GM12874 (cell line): ENCODE data around the gene FRMD4A.

Experiments
- TF ChIP-seq, protein P1 (sequence below): IDR thresholded peaks from 2 replicates; pipeline ENCODE4 v1.5.1; 2011; ENCODE audit warnings: low read depth, mild to moderate bottlenecking, control low read depth, low read length, moderate library complexity; ENCODE audit not compliant: insufficient read depth

FRMD4A gene

DNA sequence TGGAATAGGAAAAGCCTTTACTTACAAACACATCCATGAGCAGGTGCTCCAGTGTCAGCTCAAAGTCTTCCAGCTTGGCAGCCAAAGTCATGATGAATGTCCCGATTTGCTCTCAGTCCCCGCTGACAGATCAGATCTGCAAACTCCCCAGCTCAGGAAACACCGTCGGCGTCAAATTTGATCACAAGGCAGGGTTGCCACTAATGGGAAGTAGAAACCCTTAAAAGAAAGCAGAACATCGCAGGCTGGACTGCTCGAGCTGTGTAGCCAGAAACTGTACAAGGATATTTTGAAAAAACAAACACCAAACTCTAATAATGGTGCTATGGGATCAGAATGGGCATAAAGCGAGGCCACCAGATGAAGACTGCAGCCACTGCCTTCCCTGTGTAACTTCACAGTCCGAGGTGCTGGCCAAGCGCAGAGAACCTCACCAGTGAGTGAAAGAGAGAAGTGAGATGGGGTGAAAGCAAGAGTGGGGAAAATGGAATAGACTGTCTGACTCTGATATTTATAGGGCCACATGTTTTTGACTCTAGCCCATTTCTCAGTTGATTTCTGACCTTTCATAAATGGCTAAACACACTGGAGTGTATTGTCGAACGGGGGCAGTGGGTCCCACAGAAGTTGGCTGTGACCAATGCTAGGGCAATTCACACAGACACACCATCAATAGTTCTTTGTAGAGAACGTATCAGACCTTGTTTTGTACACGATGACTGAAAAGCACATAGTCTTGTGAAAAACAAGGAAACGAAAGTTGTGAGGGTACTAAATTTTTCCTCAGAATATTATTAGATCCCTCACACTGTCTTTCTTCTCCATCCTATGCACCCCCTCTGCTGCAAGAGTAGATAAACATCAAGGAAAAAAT is 306.2 kb downstream of the FRMD4A start:
- TF ChIP-seq, protein P1, sequence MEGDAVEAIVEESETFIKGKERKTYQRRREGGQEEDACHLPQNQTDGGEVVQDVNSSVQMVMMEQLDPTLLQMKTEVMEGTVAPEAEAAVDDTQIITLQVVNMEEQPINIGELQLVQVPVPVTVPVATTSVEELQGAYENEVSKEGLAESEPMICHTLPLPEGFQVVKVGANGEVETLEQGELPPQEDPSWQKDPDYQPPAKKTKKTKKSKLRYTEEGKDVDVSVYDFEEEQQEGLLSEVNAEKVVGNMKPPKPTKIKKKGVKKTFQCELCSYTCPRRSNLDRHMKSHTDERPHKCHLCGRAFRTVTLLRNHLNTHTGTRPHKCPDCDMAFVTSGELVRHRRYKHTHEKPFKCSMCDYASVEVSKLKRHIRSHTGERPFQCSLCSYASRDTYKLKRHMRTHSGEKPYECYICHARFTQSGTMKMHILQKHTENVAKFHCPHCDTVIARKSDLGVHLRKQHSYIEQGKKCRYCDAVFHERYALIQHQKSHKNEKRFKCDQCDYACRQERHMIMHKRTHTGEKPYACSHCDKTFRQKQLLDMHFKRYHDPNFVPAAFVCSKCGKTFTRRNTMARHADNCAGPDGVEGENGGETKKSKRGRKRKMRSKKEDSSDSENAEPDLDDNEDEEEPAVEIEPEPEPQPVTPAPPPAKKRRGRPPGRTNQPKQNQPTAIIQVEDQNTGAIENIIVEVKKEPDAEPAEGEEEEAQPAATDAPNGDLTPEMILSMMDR, result no peak

DNA sequence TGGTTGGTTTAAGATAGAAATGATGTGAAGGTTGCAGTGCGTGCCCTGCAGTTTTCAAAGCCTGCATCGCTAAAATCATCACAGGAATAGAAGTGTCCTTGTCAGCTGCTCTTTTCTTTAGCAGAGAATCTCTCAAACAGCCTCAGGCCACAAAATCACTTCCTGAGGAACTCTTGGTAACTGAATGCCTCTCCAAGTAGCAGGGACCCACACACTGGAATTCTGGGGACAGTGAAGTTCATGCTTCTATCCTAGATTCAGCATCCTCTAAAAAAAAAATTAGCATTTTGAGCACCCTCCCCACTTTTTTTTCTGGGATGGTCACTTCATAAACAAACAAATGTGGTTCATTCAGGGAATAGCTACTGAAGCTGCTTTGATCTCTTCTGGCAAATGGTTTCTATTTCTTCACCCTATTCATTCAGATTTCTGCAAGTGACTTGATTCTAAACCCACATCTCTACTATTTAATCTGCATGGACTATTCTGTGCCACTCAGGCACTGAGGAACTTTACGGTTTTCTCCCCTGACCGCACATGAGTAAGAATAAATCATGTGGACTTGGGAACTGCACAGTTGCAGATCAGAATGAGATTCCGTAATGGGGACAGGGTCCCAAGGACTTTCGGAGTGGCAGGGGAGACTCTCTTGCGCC is 306.9 kb downstream of the FRMD4A start:
- TF ChIP-seq, protein P1, result no peak

DNA sequence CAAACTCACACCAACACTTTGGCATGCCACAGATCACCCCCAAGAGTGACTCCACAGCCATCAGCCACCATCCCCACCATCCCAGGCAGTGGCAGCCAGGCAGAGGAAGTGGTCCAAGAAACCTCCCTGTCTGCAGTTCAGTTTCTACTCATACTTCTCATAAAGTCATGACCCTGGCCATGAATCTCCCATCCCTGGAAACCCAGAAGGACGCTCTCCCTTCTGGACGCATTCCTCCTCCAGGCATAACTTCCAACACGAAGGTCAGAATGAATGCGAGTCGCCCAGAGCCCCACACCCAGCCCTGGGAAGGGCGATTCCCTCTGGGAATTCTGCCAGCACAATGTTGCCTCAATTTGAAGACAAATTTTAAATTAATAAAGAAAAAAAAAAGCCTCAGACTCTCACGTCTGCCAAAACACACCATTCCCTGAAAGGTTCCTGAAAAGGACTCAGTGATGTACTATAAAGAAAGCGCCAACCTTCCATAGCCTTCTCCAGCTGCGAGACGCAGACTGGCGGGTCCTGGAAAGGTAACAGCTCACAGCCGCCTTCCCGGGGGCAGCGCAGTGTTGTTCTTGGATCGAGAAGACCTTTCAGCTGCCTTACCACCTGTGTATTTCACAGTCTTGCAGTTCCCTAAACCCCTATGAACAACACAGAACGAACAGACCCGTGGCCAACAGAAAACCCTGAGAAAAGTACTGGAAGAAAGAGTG is 307.6 kb downstream of the FRMD4A start:
- TF ChIP-seq, protein P1, result no peak

DNA sequence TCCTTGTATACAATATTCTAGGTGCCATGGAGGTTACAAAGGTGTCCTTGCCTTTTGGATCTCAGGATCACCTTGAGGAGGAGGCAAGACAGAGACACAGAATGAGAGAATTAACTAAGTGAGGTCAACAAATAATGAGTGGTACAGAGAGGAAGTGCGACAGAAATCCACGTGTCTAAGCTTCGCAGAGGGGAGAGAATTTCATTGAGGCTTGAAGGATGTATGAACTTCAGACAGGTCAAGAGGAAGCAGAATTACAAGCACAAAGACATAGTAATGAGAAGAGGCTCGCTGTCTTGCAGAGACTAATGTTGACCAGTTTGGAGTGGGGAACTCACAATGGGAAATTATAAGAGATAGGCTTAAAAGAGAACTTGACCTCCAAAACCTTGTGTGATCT is 308.7 kb downstream of the FRMD4A start:
- TF ChIP-seq, protein P1, result no peak

DNA sequence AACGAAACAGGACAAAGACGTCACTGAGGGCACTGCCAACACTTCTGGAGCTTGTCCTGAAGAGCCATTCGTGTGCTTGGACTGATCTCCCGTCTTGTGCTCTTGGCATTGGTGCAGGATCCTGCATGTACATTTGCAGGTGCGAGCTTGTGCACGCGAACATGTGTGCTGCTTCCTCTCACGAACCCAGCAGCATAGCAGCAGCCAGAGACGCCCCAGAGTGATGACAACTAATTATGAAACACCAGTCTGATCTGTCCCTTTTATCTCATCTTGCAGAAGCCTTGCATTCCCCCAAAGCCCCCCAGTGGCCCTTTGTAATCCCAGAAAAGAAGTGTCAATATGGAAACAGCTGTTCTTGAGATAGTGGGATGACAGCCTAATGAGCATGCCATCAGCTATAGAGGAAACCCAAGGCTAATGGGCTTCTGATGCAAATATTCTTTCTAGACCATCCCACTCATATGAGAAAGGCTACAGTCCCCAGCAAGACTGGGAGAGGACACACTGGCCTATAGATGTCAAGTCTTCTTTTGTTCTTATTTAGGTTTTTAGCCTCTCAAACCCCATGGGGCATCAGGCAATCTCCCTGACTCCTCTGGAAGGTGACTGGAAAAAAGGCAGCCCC is 310.6 kb downstream of the FRMD4A start:
- TF ChIP-seq, protein P1, result no peak

DNA sequence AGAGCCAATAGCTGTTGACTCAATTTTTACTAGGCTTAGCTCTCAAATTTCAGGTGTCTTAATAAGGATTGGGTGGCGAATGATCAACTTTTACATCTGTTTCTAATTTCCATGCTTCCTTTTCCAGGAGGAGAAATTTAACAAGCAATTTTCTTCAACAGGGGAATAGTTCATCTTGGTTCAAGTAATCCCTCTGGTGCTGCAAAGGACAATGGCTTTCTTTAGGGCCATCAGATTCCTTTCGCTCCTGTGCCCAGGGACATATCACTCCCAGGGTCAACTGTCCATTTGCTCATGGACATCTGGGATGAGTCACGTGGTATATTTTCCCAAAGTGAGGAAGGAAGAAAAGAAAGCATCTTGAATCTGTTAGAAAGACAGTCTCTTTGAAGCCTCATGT is 313.3 kb downstream of the FRMD4A start:
- TF ChIP-seq, protein P1, result no peak

DNA sequence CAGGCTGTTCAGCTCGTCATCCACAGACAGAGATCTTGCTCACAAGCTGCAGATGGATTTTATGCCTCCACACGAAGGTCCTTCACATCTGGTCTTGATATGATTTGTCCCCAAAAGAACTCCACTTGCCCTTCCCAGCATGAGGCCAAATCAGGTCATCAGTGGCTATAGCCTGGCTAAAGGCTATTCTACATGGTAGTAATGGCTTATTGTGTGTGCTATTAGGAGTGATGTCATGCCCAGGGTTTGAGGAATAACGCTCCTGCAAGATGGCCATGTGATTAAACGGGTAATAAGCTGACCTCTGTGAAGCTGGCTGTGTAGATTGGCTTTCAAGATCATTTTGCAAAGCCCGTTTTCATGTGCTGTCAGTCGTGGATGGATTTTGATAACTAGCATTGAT is 313.8 kb downstream of the FRMD4A start:
- TF ChIP-seq, protein P1, result no peak
